GM21619 (cell line): ENCODE data around the gene NOP10.
"Not testable (repeated sequence)": the region's sequence is repeated elsewhere in the genome, so short reads cannot be mapped to it uniquely, and the experiment has no call there.

ENCODE experiments used
- ATAC-seq: cut with Tn5 transposase; IDR thresholded peaks from one replicate; pipeline ENCODE4 v1.9.1; 2021; ENCODE audit not compliant: unreplicated experiment

Gene NOP10

GRCh38 chr15:34359416-34359815, 16.5 kb upstream of the NOP10 start:
- ATAC-seq: no peak

GRCh38 chr15:34358948-34359347, 16.0 kb upstream of the NOP10 start:
- no peak for ATAC-seq

- ATAC-seq: no peak
Observed at GRCh38 chr15:34358367-34358766, 15.4 kb upstream of the NOP10 start.

- no peak for ATAC-seq
Observed at GRCh38 chr15:34357653-34358052, 14.7 kb upstream of the NOP10 start.

GRCh38 chr15:34355241-34355640, 12.3 kb upstream of the NOP10 start:
- ATAC-seq: no peak

- ATAC-seq: no peak
Observed at GRCh38 chr15:34354286-34354685, 11.3 kb upstream of the NOP10 start.

- ATAC-seq: no peak
Observed at GRCh38 chr15:34353627-34354026, 10.7 kb upstream of the NOP10 start.

- not testable (repeated sequence) for ATAC-seq
Observed at GRCh38 chr15:34352996-34353395, 10.1 kb upstream of the NOP10 start.

- no peak for ATAC-seq
Observed at GRCh38 chr15:34349769-34350168, 6.8 kb upstream of the NOP10 start.

GRCh38 chr15:34348735-34349300, 5.9 kb upstream of the NOP10 start:
- no peak for ATAC-seq

GRCh38 chr15:34347951-34348638, 5.2 kb upstream of the NOP10 start:
- no peak for ATAC-seq

GRCh38 chr15:34342213-34342736, 661 bp downstream of the NOP10 start:
- ATAC-seq: not testable (repeated sequence)

- ATAC-seq: no peak
Observed at GRCh38 chr15:34341381-34342212, 1.3 kb downstream of the NOP10 start.

- no peak for ATAC-seq
Observed at GRCh38 chr15:34339946-34340345, 3.0 kb downstream of the NOP10 start.

GRCh38 chr15:34338347-34338746, 4.6 kb downstream of the NOP10 start:
- no peak for ATAC-seq

GRCh38 chr15:34337557-34338306, 5.2 kb downstream of the NOP10 start, which contains the start of gene SLC12A6:
SLC12A6 (minus strand) TSS chr15:34337781; CDS start chr15:34336680, 1,101 bp downstream.
- peak; percentile 70 for ATAC-seq

GRCh38 chr15:34336991-34337556, 5.9 kb downstream of the NOP10 start:
- ATAC-seq: peak; percentile 9

- ATAC-seq: no peak
Observed at GRCh38 chr15:34336231-34336990, 6.5 kb downstream of the NOP10 start.

- ATAC-seq: no peak
Observed at GRCh38 chr15:34335176-34336032, 7.5 kb downstream of the NOP10 start.
